ENCODE data around the gene STK17B.

Gene STK17B

GRCh38 chr2:196113061-196113974 lies 58.1 kb downstream of the STK17B start:
- H3K4me1 Mint-ChIP-seq: peaks cover 22% of the 10 kb centered on the region
- peak overlapping the region in 2 of 3 experiments; percentile 21 to 37 for H3K4me3 Mint-ChIP-seq
- TF ChIP-seq, protein P1, sequence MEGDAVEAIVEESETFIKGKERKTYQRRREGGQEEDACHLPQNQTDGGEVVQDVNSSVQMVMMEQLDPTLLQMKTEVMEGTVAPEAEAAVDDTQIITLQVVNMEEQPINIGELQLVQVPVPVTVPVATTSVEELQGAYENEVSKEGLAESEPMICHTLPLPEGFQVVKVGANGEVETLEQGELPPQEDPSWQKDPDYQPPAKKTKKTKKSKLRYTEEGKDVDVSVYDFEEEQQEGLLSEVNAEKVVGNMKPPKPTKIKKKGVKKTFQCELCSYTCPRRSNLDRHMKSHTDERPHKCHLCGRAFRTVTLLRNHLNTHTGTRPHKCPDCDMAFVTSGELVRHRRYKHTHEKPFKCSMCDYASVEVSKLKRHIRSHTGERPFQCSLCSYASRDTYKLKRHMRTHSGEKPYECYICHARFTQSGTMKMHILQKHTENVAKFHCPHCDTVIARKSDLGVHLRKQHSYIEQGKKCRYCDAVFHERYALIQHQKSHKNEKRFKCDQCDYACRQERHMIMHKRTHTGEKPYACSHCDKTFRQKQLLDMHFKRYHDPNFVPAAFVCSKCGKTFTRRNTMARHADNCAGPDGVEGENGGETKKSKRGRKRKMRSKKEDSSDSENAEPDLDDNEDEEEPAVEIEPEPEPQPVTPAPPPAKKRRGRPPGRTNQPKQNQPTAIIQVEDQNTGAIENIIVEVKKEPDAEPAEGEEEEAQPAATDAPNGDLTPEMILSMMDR (IDR thresholded peaks at IDR 0.05; ENCODE audit: unreplicated experiment in 3 of 3): no peak
- H3K36me3 Mint-ChIP-seq (ENCODE audit: low read depth): no peaks in the 10 kb centered on the region
- peak overlapping the region; percentile 96 to 97 (median 97) for H3K27ac Mint-ChIP-seq
- H3K9me3 Mint-ChIP-seq: no peaks in the 10 kb centered on the region
- H3K27me3 Mint-ChIP-seq (ENCODE audit: low read depth): no peaks in the 10 kb centered on the region

DNA sequence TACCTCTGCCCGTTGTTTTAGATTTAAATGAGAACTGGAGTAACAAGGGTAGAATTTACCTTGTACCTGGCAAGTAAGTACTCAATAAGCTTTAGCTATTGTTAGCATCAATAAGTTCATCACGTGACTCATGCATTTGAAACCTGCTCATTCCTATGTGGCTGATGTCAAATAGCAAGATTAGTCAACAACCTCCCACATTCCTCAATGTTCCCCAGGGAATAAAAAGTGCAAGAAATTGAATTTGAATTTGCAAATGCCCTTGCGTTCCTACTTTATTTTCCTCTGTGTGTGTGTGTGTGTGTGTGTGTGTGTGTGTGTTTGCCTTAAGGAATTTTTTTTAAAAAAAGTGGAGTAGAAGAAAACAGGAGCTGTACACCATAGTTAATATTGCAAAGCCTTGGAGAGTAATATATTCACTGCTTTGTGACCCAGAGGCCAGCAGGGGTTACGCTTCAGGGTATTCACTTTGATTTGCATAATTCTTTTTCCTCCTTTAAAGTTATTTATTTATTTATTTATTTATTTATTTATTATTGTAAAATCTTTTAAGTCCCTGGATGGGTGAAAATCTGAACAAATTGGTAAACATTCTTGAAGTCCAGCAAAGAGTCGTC lies 58.9 kb downstream of the STK17B start:
- H3K36me3 Mint-ChIP-seq (ENCODE audit: low read depth): no peaks in the 10 kb centered on the region
- TF ChIP-seq, protein P1 (IDR thresholded peaks at IDR 0.05; ENCODE audit: unreplicated experiment in 3 of 3): no peak
- H3K27me3 Mint-ChIP-seq (ENCODE audit: low read depth): no peaks in the 10 kb centered on the region
- H3K27ac Mint-ChIP-seq: peak overlapping the region; percentile 96 to 97 (median 97)
- H3K4me3 Mint-ChIP-seq: peak overlapping the region in 1 of 3 experiments; percentile 21
- H3K4me1 Mint-ChIP-seq: peaks cover 27% of the 10 kb centered on the region
- H3K9me3 Mint-ChIP-seq: peaks cover 4% of the 10 kb centered on the region

DNA sequence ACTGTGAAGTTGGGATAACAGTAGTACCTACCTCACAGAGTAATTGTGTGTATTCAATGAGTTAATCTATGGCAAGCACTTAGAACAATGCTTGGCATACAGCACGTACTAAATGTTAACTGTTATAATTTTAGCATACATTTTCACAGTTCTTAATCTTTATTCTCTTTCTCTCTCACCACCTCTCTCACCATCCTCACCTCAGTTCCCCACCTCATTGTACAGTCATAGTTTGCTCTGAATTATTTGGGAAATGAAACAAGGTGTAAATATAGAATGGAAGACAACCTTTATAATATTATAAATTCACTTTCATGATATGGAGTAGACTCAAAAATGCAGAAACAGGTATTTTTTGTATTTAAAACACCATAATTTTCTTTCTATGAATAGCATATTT lies 62.8 kb downstream of the STK17B start:
- Mint-ChIP-seq H3K9me3 (peaks cover 4% of the 10 kb centered on the region), H3K27me3 (ENCODE audit: low read depth) (no peaks in the 10 kb centered on the region), H3K4me1 (peaks cover 16% of the 10 kb centered on the region), H3K27ac (no peak overlapping the region), H3K4me3 (no peak overlapping the region), H3K36me3 (ENCODE audit: low read depth) (no peaks in the 10 kb centered on the region)
- TF ChIP-seq, protein P1 (IDR thresholded peaks at IDR 0.05; ENCODE audit: unreplicated experiment in 3 of 3): no peak

- H3K9me3 Mint-ChIP-seq: peaks cover 6% of the 10 kb centered on the region
- H3K4me3 Mint-ChIP-seq: no peak overlapping the region
These were observed 65.4 kb downstream of the STK17B start for GRCh38 chr2:196105951-196106350.

DNA sequence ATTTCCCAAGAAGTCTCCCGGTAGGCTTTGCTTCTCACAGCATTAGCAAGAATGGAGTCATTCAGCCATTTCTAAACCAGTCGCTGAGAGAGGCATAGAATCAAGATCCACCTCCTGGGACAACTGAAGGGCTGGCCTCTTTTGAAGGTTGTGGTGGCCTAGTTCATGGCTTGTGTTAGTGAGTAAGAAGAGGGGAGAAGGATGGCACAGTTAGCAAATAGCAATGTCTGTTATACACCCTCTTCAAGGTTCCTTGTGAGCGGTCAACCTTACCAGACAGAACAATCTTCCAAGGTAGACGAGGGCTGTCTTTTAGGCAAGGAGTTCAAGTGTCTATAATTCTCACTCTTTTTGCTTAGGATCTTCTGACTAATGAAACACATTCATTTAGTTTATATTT lies 67.3 kb downstream of the STK17B start:
- Mint-ChIP-seq H3K4me3 (no peak overlapping the region), H3K9me3 (peaks cover 6% of the 10 kb centered on the region), H3K4me1 (peaks cover 32% of the 10 kb centered on the region), H3K27ac (no peak overlapping the region), H3K36me3 (ENCODE audit: low read depth) (no peaks in the 10 kb centered on the region), H3K27me3 (ENCODE audit: low read depth) (no peaks in the 10 kb centered on the region)
- TF ChIP-seq, protein P1 (IDR thresholded peaks at IDR 0.05; ENCODE audit: unreplicated experiment in 3 of 3): no peak

More at GRCh38 chr2:196105951-196106350, 65.4 kb downstream of the STK17B start:
- H3K4me1 Mint-ChIP-seq: peaks cover 14% of the 10 kb centered on the region
- TF ChIP-seq, protein P1 (IDR thresholded peaks at IDR 0.05; ENCODE audit: unreplicated experiment in 3 of 3): no peak
- H3K27me3 Mint-ChIP-seq (ENCODE audit: low read depth): no peaks in the 10 kb centered on the region
- H3K36me3 Mint-ChIP-seq (ENCODE audit: low read depth): no peaks in the 10 kb centered on the region
- H3K27ac Mint-ChIP-seq: peak overlapping the region in 1 of 3 experiments; percentile 58
